NCI-H1694 treated with DMSO at 0.1 percent for 48 hours (cell line): ENCODE results near the gene PREX1.
A peak's percentile ranks its signal among the peaks of the same experiment; 100 is the strongest.
"Not testable (repeated sequence)": the region's sequence is repeated elsewhere in the genome, so short reads cannot be mapped to it uniquely, and the experiment has no call there.

Experiments
- DNase-seq: peaks from one replicate; lab custom pipeline; 2025; lab: John Stamatoyannopoulos, UW

Gene PREX1

GRCh38 chr20:48605364-48606171 lies 222.2 kb downstream of the PREX1 start:
- DNase-seq: no peak

- DNase-seq: no peak
These were observed 222.9 kb downstream of the PREX1 start for GRCh38 chr20:48604936-48605335.

- DNase-seq: no peak
These were observed 223.4 kb downstream of the PREX1 start for GRCh38 chr20:48604426-48604825.

- DNase-seq: no peak
These were observed 223.9 kb downstream of the PREX1 start for GRCh38 chr20:48603819-48604405.

- no peak for DNase-seq
These were observed 224.5 kb downstream of the PREX1 start for GRCh38 chr20:48603116-48603818.

GRCh38 chr20:48601798-48602197 lies 226.0 kb downstream of the PREX1 start:
- DNase-seq: no peak

GRCh38 chr20:48600470-48600945 lies 227.3 kb downstream of the PREX1 start:
- no peak for DNase-seq

GRCh38 chr20:48599748-48600469 lies 227.9 kb downstream of the PREX1 start:
- no peak for DNase-seq

GRCh38 chr20:48599106-48599747 lies 228.6 kb downstream of the PREX1 start:
- no peak for DNase-seq

- DNase-seq: not testable (repeated sequence)
These were observed 229.4 kb downstream of the PREX1 start for GRCh38 chr20:48598303-48598941.

- no peak for DNase-seq
These were observed 230.1 kb downstream of the PREX1 start for GRCh38 chr20:48597521-48598302.

GRCh38 chr20:48596334-48596898 lies 231.4 kb downstream of the PREX1 start:
- no peak for DNase-seq

GRCh38 chr20:48595495-48596333 lies 232.1 kb downstream of the PREX1 start:
- DNase-seq: no peak

- no peak for DNase-seq
These were observed 233.3 kb downstream of the PREX1 start for GRCh38 chr20:48594533-48594932.

- no peak for DNase-seq
These were observed 235.5 kb downstream of the PREX1 start for GRCh38 chr20:48592107-48592940.

GRCh38 chr20:48586730-48587129 lies 241.1 kb downstream of the PREX1 start:
- DNase-seq: no peak

- peak; percentile 73 for DNase-seq
These were observed 242.5 kb downstream of the PREX1 start for GRCh38 chr20:48585061-48585870.
